ENCODE data around the gene DRAP1.

Gene DRAP1

DNA sequence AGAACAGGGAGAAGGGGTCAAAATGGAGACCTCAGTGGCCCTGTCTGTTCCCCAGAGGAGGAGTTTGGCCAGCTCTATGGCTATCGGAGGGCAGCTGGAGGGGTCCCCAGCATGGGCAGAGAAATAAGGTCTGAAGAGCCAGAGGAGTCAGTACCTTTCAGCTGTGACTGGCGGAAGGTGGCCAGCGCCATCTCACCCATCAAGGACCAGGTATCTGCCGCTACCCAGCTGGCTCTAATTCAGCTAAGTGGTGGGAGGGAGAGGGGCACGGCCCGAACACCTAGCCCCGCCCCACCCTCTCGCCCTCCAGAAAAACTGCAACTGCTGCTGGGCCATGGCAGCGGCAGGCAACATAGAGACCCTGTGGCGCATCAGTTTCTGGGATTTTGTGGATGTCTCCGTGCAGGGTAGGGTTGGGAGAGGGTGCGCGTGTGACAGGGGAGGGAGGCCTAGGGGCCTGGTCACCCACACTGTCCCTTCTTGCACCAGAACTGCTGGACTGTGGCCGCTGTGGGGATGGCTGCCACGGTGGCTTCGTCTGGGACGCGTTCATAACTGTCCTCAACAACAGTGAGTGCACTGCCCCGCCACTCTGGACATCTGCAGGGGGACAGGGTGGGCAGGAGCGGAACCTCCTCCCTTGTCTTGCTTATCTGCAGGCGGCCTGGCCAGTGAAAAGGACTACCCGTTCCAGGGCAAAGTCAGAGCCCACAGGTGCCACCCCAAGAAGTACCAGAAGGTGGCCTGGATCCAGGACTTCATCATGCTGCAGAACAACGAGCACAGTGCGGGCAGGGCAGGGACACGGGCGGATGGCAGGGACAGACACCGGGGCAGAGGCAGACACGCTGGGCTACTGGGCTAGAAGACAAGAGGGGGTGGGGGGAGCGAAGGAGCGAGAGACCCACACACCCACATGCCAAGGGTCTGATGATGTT lies 36.8 kb upstream of the DRAP1 start:
- peaks cover 1% of the 10 kb centered on the region for H3K4me1 ChIP-seq (ENCODE audit: control insufficient read depth, insufficient read depth, low read length)
- no peak overlapping the region for H3K4me3 ChIP-seq (ENCODE audit: low read length)
- no peak overlapping the region for H3K9ac ChIP-seq (ENCODE audit: low read length)
- H3K27me3 ChIP-seq (ENCODE audit: control insufficient read depth, insufficient read depth, low read length), result no peaks in the 10 kb centered on the region
- H3K36me3 ChIP-seq (ENCODE audit: control insufficient read depth, insufficient read depth, low read length), result peaks cover 21% of the 10 kb centered on the region
- H3K27ac ChIP-seq (ENCODE audit: low read depth, low read length), result no peak overlapping the region

DNA sequence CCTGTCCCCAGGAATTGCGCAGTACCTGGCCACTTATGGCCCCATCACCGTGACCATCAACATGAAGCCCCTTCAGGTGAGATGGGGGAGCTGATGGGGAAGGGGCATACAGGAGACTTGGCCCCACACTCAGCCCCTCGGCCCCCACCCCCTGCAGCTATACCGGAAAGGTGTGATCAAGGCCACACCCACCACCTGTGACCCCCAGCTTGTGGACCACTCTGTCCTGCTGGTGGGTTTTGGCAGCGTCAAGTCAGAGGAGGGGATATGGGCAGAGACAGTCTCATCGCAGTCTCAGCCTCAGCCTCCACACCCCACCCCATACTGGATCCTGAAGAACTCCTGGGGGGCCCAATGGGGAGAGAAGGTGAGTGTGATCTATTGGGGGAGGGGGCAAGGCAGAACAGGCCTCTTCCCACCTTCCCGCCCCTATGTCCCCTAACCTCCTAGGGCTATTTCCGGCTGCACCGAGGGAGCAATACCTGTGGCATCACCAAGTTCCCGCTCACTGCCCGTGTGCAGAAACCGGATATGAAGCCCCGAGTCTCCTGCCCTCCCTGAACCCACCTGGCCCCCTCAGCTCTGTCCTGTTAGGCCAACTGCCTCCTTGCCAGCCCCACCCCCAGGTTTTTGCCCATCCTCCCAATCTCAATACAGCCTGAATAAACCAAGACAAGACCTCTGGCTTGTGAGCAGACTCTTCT lies 36.0 kb upstream of the DRAP1 start:
- Histone ChIP-seq H3K36me3 (ENCODE audit: control insufficient read depth, insufficient read depth, low read length) (peaks cover 21% of the 10 kb centered on the region), H3K4me1 (ENCODE audit: control insufficient read depth, insufficient read depth, low read length) (peaks cover 6% of the 10 kb centered on the region), H3K27me3 (ENCODE audit: control insufficient read depth, insufficient read depth, low read length) (no peaks in the 10 kb centered on the region), H3K9ac (ENCODE audit: low read length) (no peak overlapping the region), H3K4me3 (ENCODE audit: low read length) (no peak overlapping the region), H3K27ac (ENCODE audit: low read depth, low read length) (no peak overlapping the region)

GRCh38 chr11:65883786-65884715 lies 35.2 kb upstream of the DRAP1 start:
- Histone ChIP-seq H3K27ac (ENCODE audit: low read depth, low read length) (no peak overlapping the region), H3K9ac (ENCODE audit: low read length) (no peak overlapping the region), H3K4me1 (ENCODE audit: control insufficient read depth, insufficient read depth, low read length) (peaks cover 6% of the 10 kb centered on the region)

DNA sequence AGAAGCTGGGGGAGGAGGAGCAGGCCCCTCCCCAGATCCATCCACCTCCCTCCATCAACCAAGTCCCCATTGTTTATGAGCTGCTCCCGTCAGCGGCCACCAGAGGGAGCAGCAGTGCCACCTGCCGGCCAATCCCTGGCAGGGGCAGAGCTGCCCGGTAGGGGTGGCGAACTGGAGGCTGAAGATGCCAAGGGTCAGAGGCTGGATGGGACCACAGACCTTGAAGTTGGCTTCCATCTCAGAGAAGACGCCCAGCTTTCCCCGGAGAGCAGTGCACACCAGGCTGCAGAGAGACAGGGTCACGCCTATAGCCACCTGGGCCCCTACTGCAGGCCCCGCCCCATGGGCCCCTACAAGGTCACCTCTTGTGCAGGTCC lies 34.5 kb upstream of the DRAP1 start:
- H3K27me3 ChIP-seq (ENCODE audit: control insufficient read depth, insufficient read depth, low read length), result no peaks in the 10 kb centered on the region
- peaks cover 11% of the 10 kb centered on the region for H3K4me1 ChIP-seq (ENCODE audit: control insufficient read depth, insufficient read depth, low read length)
- H3K9ac ChIP-seq (ENCODE audit: low read length), result no peak overlapping the region
- H3K4me3 ChIP-seq (ENCODE audit: low read length), result no peak overlapping the region
- H3K36me3 ChIP-seq (ENCODE audit: control insufficient read depth, insufficient read depth, low read length), result peaks cover 21% of the 10 kb centered on the region
- H3K27ac ChIP-seq (ENCODE audit: low read depth, low read length), result no peak overlapping the region

More at GRCh38 chr11:65883786-65884715, 35.2 kb upstream of the DRAP1 start:
- no peak overlapping the region for H3K4me3 ChIP-seq (ENCODE audit: low read length)
- H3K27me3 ChIP-seq (ENCODE audit: control insufficient read depth, insufficient read depth, low read length), result no peaks in the 10 kb centered on the region
- peaks cover 21% of the 10 kb centered on the region for H3K36me3 ChIP-seq (ENCODE audit: control insufficient read depth, insufficient read depth, low read length)

- H3K27ac ChIP-seq (ENCODE audit: low read depth, low read length), result no peak overlapping the region
- H3K36me3 ChIP-seq (ENCODE audit: control insufficient read depth, insufficient read depth, low read length), result peaks cover 21% of the 10 kb centered on the region
Measured at GRCh38 chr11:65885231-65885630, 34.0 kb upstream of the DRAP1 start.

DNA sequence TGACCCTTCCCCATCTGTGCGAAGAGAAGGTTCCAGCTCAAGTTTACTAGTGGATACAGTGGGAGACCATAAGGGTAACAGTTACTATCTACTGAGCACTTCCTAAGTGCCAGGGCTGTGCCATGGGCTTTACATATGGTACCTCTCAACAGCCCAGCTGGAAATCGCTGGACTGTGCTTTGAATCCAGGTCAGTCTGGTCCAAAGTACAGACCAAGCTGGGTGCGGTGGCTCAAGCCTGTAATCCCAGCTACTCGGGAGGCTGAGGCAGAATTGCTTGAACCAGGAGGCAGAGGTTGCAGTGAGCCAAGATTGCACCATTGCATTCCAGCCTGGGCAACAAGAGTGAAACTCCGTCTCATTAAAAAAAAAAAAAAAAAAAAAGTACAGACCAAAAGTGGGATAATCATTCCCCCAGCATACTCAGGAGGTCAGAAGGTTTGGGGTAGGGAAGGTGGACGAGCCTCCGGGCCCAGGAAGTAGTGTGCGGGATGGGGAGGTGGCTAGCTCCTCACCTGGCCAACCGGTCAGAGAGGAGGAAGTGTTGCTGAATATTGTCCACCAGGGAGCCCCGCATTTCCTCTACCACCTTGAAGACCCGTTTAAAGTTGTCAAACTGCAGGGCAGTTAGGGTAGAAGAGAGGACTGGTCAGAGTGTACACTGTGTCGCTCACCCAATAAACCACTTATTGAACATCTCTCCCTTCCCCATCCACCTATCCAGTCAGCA lies 33.3 kb upstream of the DRAP1 start:
- Histone ChIP-seq H3K9ac (ENCODE audit: low read length) (no peak overlapping the region), H3K27ac (ENCODE audit: low read depth, low read length) (no peak overlapping the region), H3K27me3 (ENCODE audit: control insufficient read depth, insufficient read depth, low read length) (no peaks in the 10 kb centered on the region), H3K36me3 (ENCODE audit: control insufficient read depth, insufficient read depth, low read length) (peaks cover 21% of the 10 kb centered on the region), H3K4me1 (ENCODE audit: control insufficient read depth, insufficient read depth, low read length) (peaks cover 17% of the 10 kb centered on the region), H3K4me3 (ENCODE audit: low read length) (no peak overlapping the region)

More at GRCh38 chr11:65885231-65885630, 34.0 kb upstream of the DRAP1 start:
- Histone ChIP-seq H3K9ac (ENCODE audit: low read length) (no peak overlapping the region), H3K4me3 (ENCODE audit: low read length) (no peak overlapping the region), H3K27me3 (ENCODE audit: control insufficient read depth, insufficient read depth, low read length) (no peaks in the 10 kb centered on the region), H3K4me1 (ENCODE audit: control insufficient read depth, insufficient read depth, low read length) (peaks cover 16% of the 10 kb centered on the region)

DNA sequence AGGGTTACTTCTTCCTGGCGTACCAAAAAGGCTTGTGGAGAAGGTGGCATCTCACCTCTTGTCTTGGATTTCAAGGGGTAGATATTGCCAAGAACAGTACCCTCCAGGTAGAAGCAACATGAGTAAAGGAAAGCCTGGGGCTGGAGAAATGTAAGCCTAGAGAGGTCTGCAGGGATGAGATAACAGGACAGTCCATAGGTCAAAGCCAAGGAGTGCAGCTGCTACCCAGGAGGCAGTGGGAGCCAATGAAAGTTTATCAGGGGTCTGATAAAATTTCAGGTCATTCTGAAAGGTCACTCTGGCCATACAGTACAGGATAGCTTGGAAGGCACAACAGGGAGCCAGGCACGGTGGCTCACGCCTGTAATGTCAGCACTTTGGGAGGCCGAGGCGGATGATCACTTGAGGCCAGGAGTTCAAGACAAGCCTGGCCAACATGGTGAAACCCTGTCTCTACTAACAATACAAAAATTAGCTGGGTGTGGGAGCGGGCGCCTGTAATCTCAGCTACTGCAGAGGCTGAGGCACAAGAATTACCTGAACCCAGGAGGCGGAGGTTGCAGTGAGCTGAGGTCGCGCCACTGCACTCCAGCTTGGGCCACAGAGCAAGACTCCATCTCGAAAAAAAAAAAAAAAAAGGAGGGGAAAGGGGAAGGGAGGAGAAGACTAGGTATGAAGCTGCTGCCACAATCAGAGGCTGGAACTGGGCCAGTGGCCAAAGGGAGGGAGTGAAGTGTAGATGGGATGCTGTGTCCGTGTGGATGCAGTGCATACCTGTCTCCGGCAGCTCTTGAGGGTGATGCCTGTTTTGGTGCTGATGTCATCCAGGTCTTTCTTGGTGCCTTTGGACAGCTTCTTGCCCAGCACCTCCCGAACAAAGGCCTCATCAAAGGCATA lies 32.2 kb upstream of the DRAP1 start:
- H3K36me3 ChIP-seq (ENCODE audit: control insufficient read depth, insufficient read depth, low read length), result peaks cover 21% of the 10 kb centered on the region
- no peaks in the 10 kb centered on the region for H3K27me3 ChIP-seq (ENCODE audit: control insufficient read depth, insufficient read depth, low read length)
- peak overlapping the region; percentile 94 for H3K4me3 ChIP-seq (ENCODE audit: low read length)
- peaks cover 21% of the 10 kb centered on the region for H3K4me1 ChIP-seq (ENCODE audit: control insufficient read depth, insufficient read depth, low read length)
- H3K9ac ChIP-seq (ENCODE audit: low read length), result peak overlapping the region; percentile 70
- peak overlapping the region; percentile 94 for H3K27ac ChIP-seq (ENCODE audit: low read depth, low read length)

- Histone ChIP-seq H3K4me1 (ENCODE audit: control insufficient read depth, insufficient read depth, low read length) (peaks cover 28% of the 10 kb centered on the region), H3K27me3 (ENCODE audit: control insufficient read depth, insufficient read depth, low read length) (no peaks in the 10 kb centered on the region), H3K36me3 (ENCODE audit: control insufficient read depth, insufficient read depth, low read length) (peaks cover 18% of the 10 kb centered on the region), H3K27ac (ENCODE audit: low read depth, low read length) (peak overlapping the region; percentile 94), H3K9ac (ENCODE audit: low read length) (peak overlapping the region; percentile 70), H3K4me3 (ENCODE audit: low read length) (peak overlapping the region; percentile 94)
Measured at GRCh38 chr11:65887723-65888162, 31.5 kb upstream of the DRAP1 start.

- H3K4me1 ChIP-seq (ENCODE audit: control insufficient read depth, insufficient read depth, low read length), result peaks cover 31% of the 10 kb centered on the region
Measured at GRCh38 chr11:65888163-65888814, 30.9 kb upstream of the DRAP1 start, which contains the start of gene FIBP. FIBP (minus strand) TSS chr11:65888471; CDS start chr11:65888418, 53 bp downstream.

DNA sequence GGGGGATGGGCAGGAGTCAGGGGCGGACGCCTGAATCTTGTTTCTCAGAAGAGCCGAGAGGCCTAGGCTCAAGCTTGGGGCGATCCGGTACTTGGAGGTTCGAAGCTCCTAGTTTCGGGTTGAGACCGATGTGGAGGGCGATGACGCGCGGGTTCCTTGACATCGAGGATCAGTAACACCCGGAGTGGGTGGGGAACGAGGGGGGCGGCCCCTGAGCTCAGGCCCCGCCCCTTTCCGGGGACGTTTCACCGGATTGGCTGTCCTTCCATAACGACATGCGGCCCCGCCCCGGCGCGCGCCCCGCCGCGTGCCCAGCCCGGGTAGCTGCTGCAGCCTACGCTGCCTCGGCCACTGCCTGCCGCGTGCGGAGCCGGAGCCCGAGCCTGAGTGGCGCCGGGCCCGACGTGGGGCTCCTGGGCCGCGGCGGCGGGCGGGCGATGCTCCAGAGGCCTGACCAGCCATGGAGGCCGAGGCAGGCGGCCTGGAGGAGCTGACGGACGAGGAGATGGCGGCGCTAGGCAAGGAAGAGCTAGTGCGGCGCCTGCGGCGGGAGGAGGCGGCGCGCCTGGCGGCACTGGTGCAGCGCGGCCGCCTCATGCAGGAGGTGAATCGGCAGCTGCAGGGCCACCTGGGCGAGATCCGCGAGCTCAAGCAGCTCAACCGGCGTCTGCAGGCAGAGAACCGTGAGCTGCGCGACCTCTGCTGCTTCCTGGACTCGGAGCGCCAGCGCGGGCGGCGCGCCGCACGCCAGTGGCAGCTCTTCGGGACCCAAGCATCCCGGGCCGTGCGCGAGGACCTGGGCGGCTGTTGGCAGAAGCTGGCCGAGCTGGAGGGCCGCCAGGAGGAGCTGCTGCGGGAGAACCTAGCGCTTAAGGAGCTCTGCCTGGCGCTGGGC lies 28.7 kb upstream of the DRAP1 start, which contains the start of gene CCDC85B:
TSS of gene CCDC85B (plus strand) at position 350 of the 895 bp plus-strand sequence. CDS start at position 461, 111 bp downstream.
- Histone ChIP-seq H3K9ac (ENCODE audit: low read length) (peak within 1 kb of the TSS; percentile 57), H3K36me3 (ENCODE audit: control insufficient read depth, insufficient read depth, low read length) (peaks cover 5% of the 10 kb centered on the region), H3K27ac (ENCODE audit: low read depth, low read length) (peak within 1 kb of the TSS; percentile 95), H3K27me3 (ENCODE audit: control insufficient read depth, insufficient read depth, low read length) (no peaks in the 10 kb centered on the region), H3K4me1 (ENCODE audit: control insufficient read depth, insufficient read depth, low read length) (peaks cover 37% of the 10 kb centered on the region), H3K4me3 (ENCODE audit: low read length) (peak within 1 kb of the TSS; percentile 81)

More at GRCh38 chr11:65888163-65888814, 30.9 kb upstream of the DRAP1 start, which contains the start of gene FIBP:
- Histone ChIP-seq H3K27ac (ENCODE audit: low read depth, low read length) (peak within 1 kb of the TSS; percentile 94), H3K36me3 (ENCODE audit: control insufficient read depth, insufficient read depth, low read length) (peaks cover 15% of the 10 kb centered on the region), H3K9ac (ENCODE audit: low read length) (peak within 1 kb of the TSS; percentile 82), H3K27me3 (ENCODE audit: control insufficient read depth, insufficient read depth, low read length) (no peaks in the 10 kb centered on the region), H3K4me3 (ENCODE audit: low read length) (peak within 1 kb of the TSS; percentile 94)

Data from rectal smooth muscle tissue (tissue), 1 donor.